GM23248 (cell line): Measurements from ENCODE around the gene TMPRSS2. TPM values are rescaled to one million over a fixed set of nuclear protein-coding genes. Genes with fewer than 3 reads are reported as not detected.

Source experiments
- DNase-seq: peaks from one replicate; pipeline ENCODE4 v3.0.0-alpha.2; 2015
- H2AFZ ChIP-seq: fragments of 200-600 bp; sonication (generic); 2 replicates; pipeline ENCODE4 v1.6.1; 2016; ENCODE audit warnings: antibody characterized with exemption
- H3F3A ChIP-seq: fragments of 200-600 bp; sonication (generic); 2 replicates; pipeline ENCODE4 v1.6.1; 2016; ENCODE audit warnings: mild to moderate bottlenecking, antibody characterized with exemption, mixed run types; ENCODE audit not compliant: insufficient read depth
- H3K27ac ChIP-seq: fragments of 200-600 bp; sonication (generic); 2 replicates; pipeline ENCODE4 v1.5.1; 2016; ENCODE audit warnings: mild to moderate bottlenecking
- H3K27me3 ChIP-seq: fragments of 200-600 bp; sonication (generic); replicated peaks from 2 replicates; pipeline ENCODE4 v1.6.1; 2016; ENCODE audit warnings: mild to moderate bottlenecking; ENCODE audit not compliant: insufficient read depth
- H3K36me3 ChIP-seq: fragments of 200-600 bp; sonication (generic); 2 replicates; pipeline ENCODE4 v1.6.1; 2016; ENCODE audit warnings: low read depth, mild to moderate bottlenecking
- H3K4me1 ChIP-seq: fragments of 200-600 bp; sonication (generic); 2 replicates; pipeline ENCODE4 v1.6.1; 2016; ENCODE audit warnings: mild to moderate bottlenecking; ENCODE audit not compliant: insufficient read depth
- H3K4me2 ChIP-seq: fragments of 200-600 bp; sonication (generic); one replicate; pipeline ENCODE4 v1.6.1; 2016; ENCODE audit warnings: mild to moderate bottlenecking; ENCODE audit not compliant: unreplicated experiment
- H3K4me3 ChIP-seq: fragments of 200-600 bp; sonication (generic); 2 replicates; pipeline ENCODE4 v1.5.1; 2016; ENCODE audit warnings: mild to moderate bottlenecking
- H3K79me2 ChIP-seq: fragments of 200-600 bp; sonication (generic); 2 replicates; pipeline ENCODE4 v1.6.1; 2016; ENCODE audit warnings: mild to moderate bottlenecking; ENCODE audit not compliant: insufficient read depth
- H3K9ac ChIP-seq: fragments of 200-600 bp; sonication (generic); 2 replicates; pipeline ENCODE4 v1.6.1; 2016; ENCODE audit warnings: mild to moderate bottlenecking
- H3K9me2 ChIP-seq: fragments of 200-600 bp; sonication (generic); 2 replicates; pipeline ENCODE4 v1.6.1; 2016; ENCODE audit warnings: mixed run types, mild to moderate bottlenecking, moderate library complexity; ENCODE audit not compliant: insufficient read depth
- H3K9me3 ChIP-seq: fragments of 200-600 bp; sonication (generic); one replicate; pipeline ENCODE4 v1.6.1; 2017; ENCODE audit warnings: low read depth
- H4K20me1 ChIP-seq: fragments of 200-600 bp; sonication (generic); 2 replicates; pipeline ENCODE4 v1.6.0; 2016; ENCODE audit not compliant: insufficient read depth
- EZH2 ChIP-seq: fragments of 200-600 bp; sonication (generic); IDR thresholded peaks from 2 replicates; pipeline ENCODE4 v1.6.1; 2018; ENCODE audit warnings: antibody characterized with exemption, mild to moderate bottlenecking; ENCODE audit not compliant: insufficient read depth, poor library complexity, severe bottlenecking
- EZH2phosphoT487 ChIP-seq: fragments of 200-600 bp; sonication (generic); IDR thresholded peaks from 2 replicates; pipeline ENCODE4 v1.6.1; 2018; ENCODE audit warnings: antibody characterized with exemption, moderate library complexity, mild to moderate bottlenecking, low read depth; ENCODE audit not compliant: insufficient read depth
- whole genome bisulfite sequencing, 2 experiments: methylation state at CpG; one replicate each; pipeline ENCODE4 v1.1.6; 2015 to 2017; ENCODE audit warnings: low lambda C conversion rate in 2 of 2, low coverage in 1 of 2; ENCODE audit errors: missing lambda C conversion rate in 2 of 2; 5-methylcytosine and 5-hydroxymethylcytosine counted together
- in situ Hi-C: fragments of 300-500 bp; cut with MboI; formaldehyde crosslinking; loops from 2 replicates; pipeline ENCODE4 v1.15.0; 2020
- polyA plus RNA-seq: library from polyadenylated mRNA; unstranded; fragments of >200 nt; fragmentation: Nextera tagmentation; extraction: Ambion mirVana; gene quantifications from 2 replicates; pipeline ENCODE4 v1.2.1, GENCODE V29; 2016
- total RNA-seq: library from RNA; depleted of rRNA; stranded (reverse); fragments of >200 nt; shearing (Covaris generic); gene quantifications from 2 replicates; pipeline ENCODE4 v1.2.3, GENCODE V29; 2014

Gene TMPRSS2
- total and polyA plus RNA-seq, 2 experiments from 2014 or later, result not detected

DNA sequence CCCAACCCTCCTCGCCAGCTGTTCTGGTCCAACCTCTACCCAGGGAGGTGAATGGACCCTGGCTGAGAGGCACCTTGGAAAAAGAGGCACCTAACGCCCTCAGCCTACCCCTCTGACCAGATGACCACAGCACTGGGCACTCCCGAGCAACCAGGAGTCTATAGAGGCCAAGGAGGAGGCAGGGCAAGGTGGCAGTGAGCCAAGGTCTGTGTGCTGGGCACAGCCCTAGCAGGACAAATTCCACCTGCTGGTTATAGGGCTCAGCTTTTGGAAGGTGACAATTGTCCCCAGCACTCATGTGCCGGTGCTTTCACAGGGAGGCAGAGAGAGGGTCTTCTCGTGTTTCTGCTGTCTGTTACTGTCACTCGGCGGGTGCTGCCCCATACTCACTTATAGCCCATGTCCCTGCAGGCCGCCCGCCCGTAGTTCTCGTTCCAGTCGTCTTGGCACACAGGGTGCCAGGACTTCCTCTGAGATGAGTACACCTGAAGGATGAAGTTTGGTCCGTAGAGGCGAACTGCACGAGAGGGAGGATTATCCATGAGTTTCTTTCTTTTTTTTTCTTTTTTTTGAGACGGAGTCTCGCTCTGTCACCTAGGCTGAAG is 27.8 kb downstream of the TMPRSS2 start:
- Histone ChIP-seq H4K20me1 (no peaks in the 10 kb centered on the region), H3K9me2 (no peaks in the 10 kb centered on the region), H3K9me3 (no peaks in the 10 kb centered on the region), H2AFZ (no peak overlapping the region), H3K27ac (no peak overlapping the region), H3K36me3 (no peaks in the 10 kb centered on the region), H3K9ac (no peak overlapping the region), H3K4me2 (no peak overlapping the region), H3K4me1 (peaks cover 13% of the 10 kb centered on the region; the same call in 1 of the 2 replicates), H3K79me2 (no peaks in the 10 kb centered on the region), H3F3A (0 out of 2 replicates have a peak, but pooled peaks cover 11% of the 10 kb centered on the region), H3K27me3 (no peaks in the 10 kb centered on the region; the same call in 1 of the 2 replicates), H3K4me3 (no peak overlapping the region)
- in situ Hi-C loops, result no loop called here
- WGBS, 2 experiments, result 76 to 77% methylated on average over 17 of the region's 17 CpGs
- no peak for DNase-seq
- TF ChIP-seq EZH2phosphoT487 (no peak), EZH2 (no peak)

DNA sequence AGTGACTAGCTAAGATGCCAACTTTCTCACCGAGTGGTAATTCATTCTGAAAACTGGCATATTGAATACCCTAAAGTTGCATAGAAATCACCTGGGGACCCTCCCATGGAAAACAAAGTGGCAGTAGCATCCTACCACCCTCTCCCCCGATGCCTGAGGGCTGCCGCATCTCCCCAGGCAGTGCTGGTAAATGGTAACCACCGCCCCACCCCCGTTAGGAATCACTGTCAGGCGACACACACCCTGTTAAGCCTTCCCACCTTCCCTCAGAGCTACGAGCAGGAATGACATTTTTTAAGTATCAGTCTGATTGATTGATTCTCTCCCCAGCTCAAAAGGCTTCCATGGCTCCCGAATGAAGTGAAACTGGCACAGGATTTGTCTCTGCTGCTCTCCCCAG is 28.3 kb downstream of the TMPRSS2 start:
- H3K27me3 ChIP-seq, result no peaks in the 10 kb centered on the region; the same call in 1 of the 2 replicates
- H2AFZ ChIP-seq, result no peak overlapping the region
- H3K4me1 ChIP-seq, result peaks cover 13% of the 10 kb centered on the region; the same call in 1 of the 2 replicates
- WGBS, 2 experiments, result 58 to 62% methylated on average over 8 of the region's 8 CpGs
- no peak for TF ChIP-seq EZH2
- TF ChIP-seq EZH2phosphoT487, result no peak
- H3K9ac ChIP-seq, result no peak overlapping the region
- no peaks in the 10 kb centered on the region for H3K9me3 ChIP-seq
- no peak for DNase-seq
- H3K79me2 ChIP-seq, result no peaks in the 10 kb centered on the region
- in situ Hi-C loops, result no loop called here
- H3K27ac ChIP-seq, result no peak overlapping the region
- no peaks in the 10 kb centered on the region for H3K9me2 ChIP-seq
- H3F3A ChIP-seq, result 0 out of 2 replicates have a peak, but pooled peaks cover 11% of the 10 kb centered on the region
- no peaks in the 10 kb centered on the region for H3K36me3 ChIP-seq
- no peak overlapping the region for H3K4me3 ChIP-seq
- H4K20me1 ChIP-seq, result no peaks in the 10 kb centered on the region
- H3K4me2 ChIP-seq, result no peak overlapping the region

DNA sequence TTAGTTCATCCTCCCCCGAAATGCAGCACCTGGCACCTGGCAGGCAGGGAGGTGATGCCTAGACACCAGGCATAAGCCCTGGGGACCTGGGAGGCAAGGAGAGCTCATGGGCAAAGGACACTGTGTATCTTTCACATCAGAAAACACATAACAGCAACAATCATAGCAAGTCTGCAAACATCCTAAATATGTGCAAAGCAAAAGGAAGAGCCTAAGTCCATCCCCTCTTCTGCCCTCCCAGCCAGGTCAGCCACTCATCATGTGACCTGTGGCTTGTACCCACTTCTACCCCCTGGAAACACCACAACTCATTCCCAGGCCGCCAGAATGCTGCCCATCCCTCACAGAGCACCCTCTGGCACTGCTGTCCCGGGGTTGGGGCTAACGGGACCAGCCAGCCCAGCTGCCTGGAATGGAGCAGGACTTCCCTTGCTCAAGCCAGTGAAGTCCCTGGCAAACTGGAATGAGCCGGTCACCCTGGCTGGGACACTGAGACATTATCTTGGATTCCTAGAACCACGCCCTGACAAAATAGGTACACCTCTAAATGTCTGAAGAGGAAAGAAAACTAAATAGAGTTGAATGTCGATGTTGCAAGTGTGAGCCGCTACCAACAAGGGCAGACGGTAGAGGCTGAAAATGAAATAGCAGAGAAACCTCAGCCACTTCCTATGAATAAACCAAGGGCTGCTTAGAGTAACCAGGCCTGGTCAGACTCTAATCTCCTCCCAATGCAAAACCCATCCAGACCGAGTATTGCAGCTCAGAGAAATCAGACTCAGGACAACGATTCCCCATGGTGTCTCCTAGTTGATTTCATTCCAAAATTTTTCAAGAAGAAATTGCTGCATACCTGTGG is 29.4 kb downstream of the TMPRSS2 start:
- H3K27ac ChIP-seq, result no peak overlapping the region
- no peak overlapping the region for H3K4me2 ChIP-seq
- in situ Hi-C loops, result no loop called here
- no peak overlapping the region for H3K9ac ChIP-seq
- no peak overlapping the region for H2AFZ ChIP-seq
- H3K4me1 ChIP-seq, result peaks cover 13% of the 10 kb centered on the region; the same call in 1 of the 2 replicates
- H3K9me3 ChIP-seq, result no peaks in the 10 kb centered on the region
- TF ChIP-seq EZH2 (no peak), EZH2phosphoT487 (no peak)
- no peak for DNase-seq
- H4K20me1 ChIP-seq, result no peaks in the 10 kb centered on the region
- no peaks in the 10 kb centered on the region; the same call in 1 of the 2 replicates for H3K27me3 ChIP-seq
- WGBS, 2 experiments, result 71 to 74% methylated on average over 11 of the region's 11 CpGs
- H3K9me2 ChIP-seq, result no peaks in the 10 kb centered on the region
- H3K4me3 ChIP-seq, result no peak overlapping the region
- H3K36me3 ChIP-seq, result no peaks in the 10 kb centered on the region
- no peaks in the 10 kb centered on the region for H3K79me2 ChIP-seq
- 0 out of 2 replicates have a peak, but pooled peaks cover 11% of the 10 kb centered on the region for H3F3A ChIP-seq

DNA sequence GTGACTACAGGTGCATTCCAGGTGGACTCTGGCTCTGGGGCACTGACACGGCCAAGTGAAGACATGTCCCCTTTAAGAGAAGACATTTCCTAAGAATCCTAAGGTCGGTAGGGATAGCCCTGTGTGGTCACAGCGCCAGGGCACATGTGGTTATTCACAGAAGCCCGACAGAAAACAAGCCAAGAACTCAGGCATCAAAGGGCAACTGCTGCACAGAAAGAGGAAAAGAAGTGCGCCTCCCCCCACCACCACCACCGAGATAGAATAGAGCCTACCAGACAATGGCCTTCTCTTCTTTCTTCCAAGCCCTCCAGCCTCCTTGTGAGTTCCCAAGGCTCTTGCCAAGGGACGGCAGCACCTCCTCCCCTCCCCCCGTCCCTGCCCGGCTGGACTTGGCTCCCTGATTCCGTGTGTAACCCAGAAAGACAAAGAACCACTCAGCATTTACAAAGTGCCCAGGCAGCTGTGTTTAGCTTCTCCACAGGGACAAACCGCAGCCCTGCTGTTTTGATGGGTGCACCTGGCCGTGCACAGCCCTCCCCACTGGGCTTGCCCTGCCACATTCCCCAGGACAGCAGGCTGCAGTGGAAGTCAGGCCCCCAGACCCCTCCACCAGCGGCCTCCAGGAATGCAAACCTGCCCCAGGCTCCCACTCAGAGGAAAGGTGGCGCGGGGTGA is 30.2 kb downstream of the TMPRSS2 start:
- 0 out of 2 replicates have a peak, but pooled peaks cover 8% of the 10 kb centered on the region for H3F3A ChIP-seq
- H4K20me1 ChIP-seq, result no peaks in the 10 kb centered on the region
- no peak overlapping the region for H2AFZ ChIP-seq
- no peak for TF ChIP-seq EZH2phosphoT487
- TF ChIP-seq EZH2, result no peak
- H3K4me1 ChIP-seq, result peaks cover 11% of the 10 kb centered on the region; the same call in 1 of the 2 replicates
- H3K27me3 ChIP-seq, result no peaks in the 10 kb centered on the region; the same call in 1 of the 2 replicates
- no peaks in the 10 kb centered on the region for H3K79me2 ChIP-seq
- in situ Hi-C loops, result no loop called here
- H3K4me3 ChIP-seq, result no peak overlapping the region
- DNase-seq, result no peak
- H3K9me2 ChIP-seq, result no peaks in the 10 kb centered on the region
- 44 to 52% methylated on average over 14 to 15 of the region's 15 CpGs for WGBS, 2 experiments
- no peak overlapping the region for H3K4me2 ChIP-seq
- H3K27ac ChIP-seq, result no peak overlapping the region
- H3K9ac ChIP-seq, result no peak overlapping the region
- H3K36me3 ChIP-seq, result no peaks in the 10 kb centered on the region
- H3K9me3 ChIP-seq, result no peaks in the 10 kb centered on the region
